ENCODE measurements around the gene CAPS.

CAPS gene

GRCh38 chr19:5926641-5927440 lies 12.8 kb downstream of the CAPS start:
- no peak for DNase-seq
- intact Hi-C loops (cut with DNase I) = no loop called here

DNA sequence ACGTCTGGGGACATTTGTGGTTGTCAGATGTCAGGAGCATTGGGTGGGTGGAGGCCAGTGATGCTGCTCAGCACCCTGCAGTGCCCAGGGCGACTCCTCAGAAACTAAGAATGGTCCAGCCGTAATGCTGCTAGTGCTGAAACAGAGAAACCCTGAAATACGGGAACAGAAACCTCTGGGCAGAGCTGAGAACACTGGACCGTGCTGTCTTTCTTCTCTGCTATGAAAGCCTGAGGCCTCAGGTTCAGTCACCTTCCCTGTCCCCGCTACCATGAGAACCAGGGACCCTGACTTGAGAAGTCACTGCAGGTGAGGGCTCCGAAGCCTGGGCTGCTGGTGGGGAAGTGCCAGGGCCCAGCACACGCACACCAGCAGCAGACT lies 13.4 kb downstream of the CAPS start:
- DNase-seq = no peak
- intact Hi-C loops (cut with DNase I) = no loop called here

GRCh38 chr19:5929179-5929578 lies 15.1 kb downstream of the CAPS start:
- no peak for DNase-seq
- intact Hi-C loops (cut with DNase I) = no loop called here

- DNase-seq = no peak
- intact Hi-C loops (cut with DNase I) = no loop called here
These were observed 15.6 kb downstream of the CAPS start for GRCh38 chr19:5929625-5930024.

DNA sequence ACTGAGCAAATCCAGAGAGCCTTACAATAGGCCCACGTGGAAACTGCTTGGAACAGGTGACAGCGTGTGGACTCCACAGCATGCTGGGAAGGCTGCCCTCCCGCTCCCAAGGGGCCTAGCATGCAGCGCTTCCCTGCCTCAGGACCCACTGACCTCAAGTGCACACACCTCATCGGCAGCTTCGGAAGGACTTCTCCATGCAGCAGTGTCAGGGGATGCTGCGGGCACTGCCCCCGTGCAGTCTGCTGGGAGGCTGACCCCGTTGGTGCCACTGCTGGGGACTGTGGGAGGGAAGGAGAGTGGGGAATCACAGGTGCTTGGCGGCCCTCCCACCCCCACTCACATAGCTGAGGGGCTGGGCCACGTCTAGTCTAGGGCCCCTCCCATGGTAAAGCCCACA lies 17.2 kb downstream of the CAPS start:
- intact Hi-C loops (cut with DNase I) = no loop called here
- no peak for DNase-seq

- DNase-seq = peak in 39 of 42 donors; percentile 31 to 88 (median 61)
- intact Hi-C loops (cut with DNase I) = no loop called here
These were observed 18.1 kb downstream of the CAPS start for GRCh38 chr19:5932146-5932545.

- intact Hi-C loops (cut with DNase I) = no loop called here
These were observed 18.7 kb downstream of the CAPS start for GRCh38 chr19:5932609-5933262.

GRCh38 chr19:5933391-5934068 lies 19.5 kb downstream of the CAPS start:
- intact Hi-C loops (cut with DNase I) = no loop called here
- no peak for DNase-seq

More at GRCh38 chr19:5932609-5933262, 18.7 kb downstream of the CAPS start:
- peak in 4 of 42 donors; percentile 26 to 37 (median 32) for DNase-seq

- DNase-seq = no peak
- intact Hi-C loops (cut with DNase I) = no loop called here
These were observed 20.0 kb downstream of the CAPS start for GRCh38 chr19:5934069-5934401.

- DNase-seq = no peak
- intact Hi-C loops (cut with DNase I) = no loop called here
These were observed 20.9 kb downstream of the CAPS start for GRCh38 chr19:5934774-5935472.

GRCh38 chr19:5935473-5936291 lies 21.6 kb downstream of the CAPS start:
- intact Hi-C loops (cut with DNase I) = no loop called here
- DNase-seq = no peak

DNA sequence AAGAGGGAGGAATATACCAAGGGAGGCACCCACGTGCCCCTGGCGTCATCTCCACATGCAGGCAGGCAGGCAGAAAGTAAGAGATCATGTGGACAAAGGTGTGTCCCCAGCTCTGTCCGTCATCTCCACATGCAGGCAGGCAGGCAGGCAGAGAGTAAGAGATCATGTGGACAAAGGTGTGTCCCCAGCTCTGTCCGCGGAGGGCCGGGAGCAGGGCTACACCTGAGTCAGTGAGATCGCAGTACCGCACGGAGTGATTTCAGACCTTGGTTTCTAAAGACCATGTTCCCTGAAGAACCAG lies 22.2 kb downstream of the CAPS start:
- intact Hi-C loops (cut with DNase I) = no loop called here
- DNase-seq = no peak

- DNase-seq = no peak
These were observed 23.5 kb downstream of the CAPS start for GRCh38 chr19:5937550-5937949.

DNA sequence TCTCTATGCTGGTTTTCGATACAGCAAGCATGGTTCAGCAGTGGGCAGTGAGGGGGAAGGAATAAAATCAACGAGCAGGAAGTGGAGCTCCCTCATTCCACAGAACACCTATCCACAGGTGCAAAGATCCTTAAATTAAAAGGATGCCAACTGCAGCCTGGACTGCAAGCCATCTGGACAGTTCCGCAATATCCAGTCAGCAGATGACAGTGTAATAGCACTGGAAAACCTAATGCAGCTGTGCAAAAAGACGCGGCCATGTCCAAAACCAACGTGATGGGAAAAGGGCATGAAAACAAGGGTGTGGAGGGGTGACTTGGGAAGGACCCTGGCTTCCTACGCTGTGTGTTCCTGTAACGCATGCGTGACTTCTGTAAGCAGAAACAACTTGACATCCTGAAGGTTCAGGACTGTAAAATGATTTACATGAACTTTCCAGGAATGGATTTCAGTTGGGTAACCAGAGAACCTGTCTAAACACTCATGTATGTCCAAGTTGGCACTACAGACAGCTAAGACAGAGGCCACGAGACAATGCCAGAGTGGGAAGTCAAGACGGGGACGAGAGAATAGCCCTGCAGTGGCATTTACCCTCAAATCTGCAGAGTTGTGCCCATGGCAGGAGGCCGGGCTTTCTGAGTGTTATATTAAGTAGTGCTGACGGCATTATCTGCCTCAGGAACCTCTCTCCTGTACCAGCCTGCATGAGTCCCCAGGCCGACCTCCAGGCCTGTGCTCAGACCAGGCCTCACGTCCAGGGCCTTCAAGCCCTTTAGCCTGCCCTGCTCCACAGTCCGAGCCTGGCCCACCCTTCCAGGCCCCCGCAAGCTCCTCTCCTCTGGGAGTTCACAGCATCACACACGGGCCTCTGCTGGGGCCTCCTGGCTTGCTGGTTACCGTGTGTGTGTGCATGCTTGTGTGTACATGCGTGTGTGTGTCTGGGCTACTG lies 26.5 kb downstream of the CAPS start:
- no peak for DNase-seq
- intact Hi-C loops (cut with DNase I) = no loop called here

More at GRCh38 chr19:5937550-5937949, 23.5 kb downstream of the CAPS start:
- intact Hi-C loops (cut with DNase I) = no loop called here

- DNase-seq = no peak
- intact Hi-C loops (cut with DNase I) = no loop called here
These were observed 27.6 kb downstream of the CAPS start for GRCh38 chr19:5941673-5942072.

- intact Hi-C loops (cut with DNase I) = no loop called here
- DNase-seq = no peak
These were observed 29.0 kb downstream of the CAPS start for GRCh38 chr19:5943045-5943444.

DNA sequence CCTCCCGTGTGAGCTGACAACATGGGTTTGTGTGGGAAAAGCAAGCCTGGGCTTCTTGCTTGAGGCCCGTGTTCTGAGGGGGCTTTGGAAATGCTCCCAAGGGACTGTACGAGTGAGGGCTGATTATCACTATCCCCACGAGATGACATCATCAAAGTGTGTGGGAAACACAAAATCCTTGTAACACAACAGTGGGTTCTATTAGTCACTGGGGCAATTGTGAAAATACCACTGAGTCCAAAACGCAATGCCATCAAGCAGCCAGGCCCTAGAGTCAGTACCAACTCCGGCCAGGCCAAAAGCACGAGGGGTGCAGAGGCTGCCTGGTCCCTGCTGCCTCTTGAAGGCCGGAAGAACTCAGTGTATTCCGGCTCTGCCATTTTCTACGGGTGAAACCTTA lies 29.6 kb downstream of the CAPS start:
- intact Hi-C loops (cut with DNase I) = no loop called here
- DNase-seq = no peak

DNA sequence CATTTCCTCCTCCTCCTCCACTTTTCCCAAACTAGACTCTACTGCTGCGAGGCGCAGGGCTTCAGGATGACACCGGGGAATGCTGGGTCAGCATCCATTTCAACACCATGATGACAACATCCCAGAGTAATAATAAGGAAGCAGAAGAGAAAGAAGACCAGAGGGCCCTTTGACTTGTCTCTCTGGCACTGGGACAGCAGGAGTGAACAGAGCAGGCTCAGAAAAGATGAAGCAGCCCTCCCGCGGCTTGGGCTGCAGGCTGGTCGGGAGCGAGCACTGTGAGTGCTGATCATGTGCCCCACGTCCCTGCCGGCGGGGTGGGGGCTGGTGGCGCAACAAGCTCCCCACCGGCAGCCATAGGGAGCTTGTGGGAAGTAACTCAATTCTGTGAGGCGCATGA lies 33.4 kb downstream of the CAPS start:
- intact Hi-C loops (cut with DNase I) = no loop called here
- peak; percentile 58 to 90 (median 81) for DNase-seq

Data from head of caudate nucleus (tissue), 42 donors.